ENCODE data around the gene PXN. TPM values are rescaled to one million over a fixed set of nuclear protein-coding genes. Genes with fewer than 3 reads are reported as not detected.

Gene PXN
- total and polyA plus RNA-seq, 2 of the 13 experiments (the other 11 are each of a cell fraction or from before 2014, with no cell fraction given) = 13.6 to 14.2 TPM

- CTCF ChIA-PET (ENCODE audit: low intra/inter-chr PET ratio, low total read pairs) = no interaction called here
- ATAC-seq = peak; percentile 21
- TF ChIP-seq CREM (IDR thresholded peaks at IDR 0.05) (no peak), CREM (CRISPR knock-in tag; IDR thresholded peaks at IDR 0.05) (no peak), ZNF720 (CRISPR knock-in tag; IDR thresholded peaks at IDR 0.05) (no peak), YEATS2 (CRISPR knock-in tag; IDR thresholded peaks at IDR 0.05; ENCODE audit: borderline replicate concordance) (no peak), ZMYM3 (CRISPR knock-in tag; IDR thresholded peaks at IDR 0.05) (peak; percentile 28; the same call in 1 of the 2 replicates), MEIS2 (CRISPR knock-in tag; IDR thresholded peaks at IDR 0.05) (0 out of 2 replicates have a peak, but pooled peaks have one; percentile 43), ZFY (CRISPR knock-in tag; IDR thresholded peaks at IDR 0.05) (peak; percentile 25; the same call in 1 of the 2 replicates), KIAA2018 (CRISPR knock-in tag; IDR thresholded peaks at IDR 0.05; ENCODE audit: borderline replicate concordance) (no peak), ZKSCAN5 (CRISPR knock-in tag; IDR thresholded peaks at IDR 0.05) (no peak), RNF2 (conservative IDR thresholded peaks at IDR 0.05; ENCODE audit: low read depth) (no peak), ELF4 (CRISPR knock-in tag; IDR thresholded peaks at IDR 0.05; ENCODE audit: borderline replicate concordance) (no peak), ZNF180 (CRISPR knock-in tag; IDR thresholded peaks at IDR 0.05; ENCODE audit: borderline replicate concordance, low read depth) (no peak), ZFP37 (CRISPR knock-in tag; IDR thresholded peaks at IDR 0.05; ENCODE audit: borderline replicate concordance) (0 out of 2 replicates have a peak, but pooled peaks have one; percentile 54), DDIT3 (CRISPR knock-in tag; IDR thresholded peaks at IDR 0.05) (no peak), TGIF2 (CRISPR knock-in tag; IDR thresholded peaks at IDR 0.05) (no peak), ZNF382 (CRISPR knock-in tag; IDR thresholded peaks at IDR 0.05; ENCODE audit: borderline replicate concordance) (no peak)
Observed at GRCh38 chr12:120290609-120291305, 25.2 kb upstream of the PXN start.

More at GRCh38 chr12:120290609-120291305, 25.2 kb upstream of the PXN start:
- POLR2A ChIA-PET = interaction anchor here (0.7 to 5.6 kb wide), 43 partner anchors 8 to 1506 kb away, joined by 3 to 461 read pairs (median 5); partner anchors contain the start of genes BICDL1, COQ5, COX6A1 and DYNLL1
- H4K20me1 ChIP-seq (ENCODE audit: insufficient read depth, low read length) = no peaks in the 10 kb centered on the region
- H3K9ac ChIP-seq (ENCODE audit: insufficient read depth, low read depth, low read length) = peak overlapping the region; percentile 63
- in situ Hi-C loops (cut with HindIII; ENCODE audit: extremely low pct_ligation_motif_present, low pct_unique_long_range_greater_than_20kb) = no loop called here
- under 1% methylated on average over 22 of the region's 22 CpGs for WGBS (ENCODE audit: low lambda C conversion rate)
- DNase-seq (ENCODE audit: low spot score) (peak; percentile 35), FAIRE-seq (no peak)
- intact Hi-C loops (cut with micrococcal nuclease; ENCODE audit: unreplicated experiment) = loop anchor here (1.0 kb wide), 1 partner anchor 62 kb away; no protein-coding TSS in a partner anchor
- H3K27ac ChIP-seq (ENCODE audit: extremely low read length, insufficient read depth, low read length) = peak overlapping the region; percentile 100
- H3K36me3 ChIP-seq (replicated peaks in 1 of 2; ENCODE audit: control insufficient read depth in 1 of 2, insufficient read depth in 2 of 2, low read length in 2 of 2) = no peaks in the 10 kb centered on the region
- BruUV-seq (replicated peaks) = no TSS peak
- H3K4me3 ChIP-seq (replicated peaks in 1 of 3; ENCODE audit: insufficient read depth in 1 of 3, low read depth in 2 of 3, low read length in 3 of 3) = peak overlapping the region; percentile 52 to 68 (median 62)
- H2AFZ ChIP-seq (ENCODE audit: low read length) = peak overlapping the region; percentile 77
- H3K4me1 ChIP-seq (ENCODE audit: insufficient read depth, low read length) = peaks cover 26% of the 10 kb centered on the region; the same call in 1 of the 2 replicates
- H3K4me2 ChIP-seq (ENCODE audit: low read depth, low read length) = peak overlapping the region; percentile 100
- H3K79me2 ChIP-seq (ENCODE audit: insufficient read depth, low read length) = no peaks in the 10 kb centered on the region
- no peaks in the 10 kb centered on the region; a peak in 2 of 5 replicates for H3K27me3 ChIP-seq (ENCODE audit: control insufficient read depth in 1 of 2, insufficient read depth in 2 of 2, low read length in 2 of 2)
- H3K9me3 ChIP-seq (ENCODE audit: low read length) = no peaks in the 10 kb centered on the region

Data from HepG2 (cell line).